Body of pancreas (tissue), 4 donors: ENCODE data around the gene NKD1.

Source experiments
- CTCF ChIP-seq, 7 experiments: fragments of 450-650 bp in 4 of 7; fragments of 200-600 bp in 3 of 7; sonication (generic) in 3 of 7; IDR thresholded peaks; one replicate each; pipeline ENCODE4 v1.5.1; 2016 to 2019; ENCODE audit warnings: antibody characterized with exemption in 7 of 7
- POLR2A ChIP-seq, 3 donors: fragments of 450-650 bp; IDR thresholded peaks; one replicate each; pipeline ENCODE4 v1.6.1; 2016; ENCODE audit warnings: antibody characterized with exemption in 3 of 3, mild to moderate bottlenecking in 2 of 3

DNA sequence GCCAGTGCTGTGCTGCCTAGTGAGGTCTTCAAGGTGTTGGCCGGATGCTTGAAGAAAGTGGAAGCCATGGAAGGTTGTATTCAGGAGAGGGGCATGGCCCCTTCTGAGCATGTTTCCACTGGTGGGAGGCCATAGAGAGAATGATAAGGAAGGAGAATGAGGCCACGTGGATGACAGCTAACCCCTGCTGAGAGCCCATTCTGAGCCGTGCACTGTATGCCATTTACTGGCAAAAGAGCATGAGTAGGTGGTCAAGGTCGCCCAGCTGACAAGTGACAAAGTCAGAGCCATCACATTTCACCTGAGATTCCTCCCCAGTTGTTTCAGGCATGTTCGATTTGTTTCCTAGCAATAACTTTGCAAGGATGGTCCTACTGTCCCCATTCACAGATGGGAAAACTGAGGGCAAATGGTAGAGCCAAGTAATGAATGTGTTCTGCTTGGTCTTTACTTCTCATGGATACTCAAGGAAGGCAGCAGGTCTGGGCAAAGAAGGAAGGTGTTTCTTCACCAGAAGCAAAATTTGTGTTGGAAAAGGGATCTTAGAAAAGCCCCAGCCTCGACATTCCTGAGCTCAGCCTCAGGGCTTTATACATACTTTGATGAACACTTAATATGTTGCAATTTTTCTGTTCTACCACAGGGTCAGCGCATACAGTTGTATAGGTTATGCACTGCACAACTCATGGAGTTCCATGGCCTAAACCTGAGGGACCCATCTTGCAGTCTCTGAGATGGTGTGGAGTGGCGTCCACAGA lies 10.5 kb upstream of the NKD1 start:
- TF ChIP-seq CTCF (IDR thresholded peaks at IDR 0.05) (no peak), POLR2A (IDR thresholded peaks at IDR 0.05) (no peak)
